Astrocyte of the cerebellum (primary cell): ENCODE results near the gene CLEC4F.

ENCODE experiments used
- DNase-seq: peaks from one replicate; pipeline ENCODE4 v3.0.0-alpha.2; 2011; ENCODE audit warnings: low read depth
- H3K4me3 ChIP-seq: 2 replicates; pipeline ENCODE4 v1.5.1; 2011; ENCODE audit warnings: mild to moderate bottlenecking, low read depth, low read length, moderate library complexity
- in situ Hi-C: cut with HindIII; loops from 2 replicates; pipeline ENCODE4 v1.10.0; 2017; ENCODE audit warnings: low sequenced_read_pairs
- TF ChIP-seq, protein P1 (sequence below): IDR thresholded peaks from 2 replicates; pipeline ENCODE4 v1.5.1; 2012; ENCODE audit warnings: low read length, low read depth, moderate library complexity, mild to moderate bottlenecking; ENCODE audit errors: missing control alignments

The CLEC4F gene, protein sequence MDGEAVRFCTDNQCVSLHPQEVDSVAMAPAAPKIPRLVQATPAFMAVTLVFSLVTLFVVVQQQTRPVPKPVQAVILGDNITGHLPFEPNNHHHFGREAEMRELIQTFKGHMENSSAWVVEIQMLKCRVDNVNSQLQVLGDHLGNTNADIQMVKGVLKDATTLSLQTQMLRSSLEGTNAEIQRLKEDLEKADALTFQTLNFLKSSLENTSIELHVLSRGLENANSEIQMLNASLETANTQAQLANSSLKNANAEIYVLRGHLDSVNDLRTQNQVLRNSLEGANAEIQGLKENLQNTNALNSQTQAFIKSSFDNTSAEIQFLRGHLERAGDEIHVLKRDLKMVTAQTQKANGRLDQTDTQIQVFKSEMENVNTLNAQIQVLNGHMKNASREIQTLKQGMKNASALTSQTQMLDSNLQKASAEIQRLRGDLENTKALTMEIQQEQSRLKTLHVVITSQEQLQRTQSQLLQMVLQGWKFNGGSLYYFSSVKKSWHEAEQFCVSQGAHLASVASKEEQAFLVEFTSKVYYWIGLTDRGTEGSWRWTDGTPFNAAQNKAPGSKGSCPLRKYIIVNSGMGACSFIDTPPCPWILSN

DNA sequence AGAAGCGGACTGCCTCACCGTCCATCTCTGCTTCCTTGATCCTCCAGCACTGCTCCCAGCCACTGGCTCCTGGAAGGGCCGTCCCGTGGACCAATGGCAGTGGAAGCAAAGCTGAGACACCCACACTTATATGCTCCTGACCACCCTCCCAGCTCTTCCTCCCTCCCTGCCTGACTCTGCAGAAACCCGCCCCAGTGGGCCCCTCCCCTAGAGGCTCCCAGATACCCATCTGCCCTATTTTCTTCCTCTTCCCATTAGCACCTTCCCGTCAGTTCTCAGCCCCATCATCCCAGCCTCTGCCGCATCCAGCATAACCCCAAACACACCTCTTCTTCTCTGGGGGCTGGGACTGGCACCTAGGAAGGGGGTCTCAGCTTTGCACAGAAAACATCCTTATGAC, at the start of gene CLEC4F:
CLEC4F (minus strand) TSS at position 101 of the 400 bp plus-strand sequence; CDS start at position 25, 76 bp downstream.
- no peak for DNase-seq
- H3K4me3 ChIP-seq = no peak within 1 kb of the TSS
- TF ChIP-seq, protein P1, sequence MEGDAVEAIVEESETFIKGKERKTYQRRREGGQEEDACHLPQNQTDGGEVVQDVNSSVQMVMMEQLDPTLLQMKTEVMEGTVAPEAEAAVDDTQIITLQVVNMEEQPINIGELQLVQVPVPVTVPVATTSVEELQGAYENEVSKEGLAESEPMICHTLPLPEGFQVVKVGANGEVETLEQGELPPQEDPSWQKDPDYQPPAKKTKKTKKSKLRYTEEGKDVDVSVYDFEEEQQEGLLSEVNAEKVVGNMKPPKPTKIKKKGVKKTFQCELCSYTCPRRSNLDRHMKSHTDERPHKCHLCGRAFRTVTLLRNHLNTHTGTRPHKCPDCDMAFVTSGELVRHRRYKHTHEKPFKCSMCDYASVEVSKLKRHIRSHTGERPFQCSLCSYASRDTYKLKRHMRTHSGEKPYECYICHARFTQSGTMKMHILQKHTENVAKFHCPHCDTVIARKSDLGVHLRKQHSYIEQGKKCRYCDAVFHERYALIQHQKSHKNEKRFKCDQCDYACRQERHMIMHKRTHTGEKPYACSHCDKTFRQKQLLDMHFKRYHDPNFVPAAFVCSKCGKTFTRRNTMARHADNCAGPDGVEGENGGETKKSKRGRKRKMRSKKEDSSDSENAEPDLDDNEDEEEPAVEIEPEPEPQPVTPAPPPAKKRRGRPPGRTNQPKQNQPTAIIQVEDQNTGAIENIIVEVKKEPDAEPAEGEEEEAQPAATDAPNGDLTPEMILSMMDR = no peak
- in situ Hi-C loops = no loop called here

DNA sequence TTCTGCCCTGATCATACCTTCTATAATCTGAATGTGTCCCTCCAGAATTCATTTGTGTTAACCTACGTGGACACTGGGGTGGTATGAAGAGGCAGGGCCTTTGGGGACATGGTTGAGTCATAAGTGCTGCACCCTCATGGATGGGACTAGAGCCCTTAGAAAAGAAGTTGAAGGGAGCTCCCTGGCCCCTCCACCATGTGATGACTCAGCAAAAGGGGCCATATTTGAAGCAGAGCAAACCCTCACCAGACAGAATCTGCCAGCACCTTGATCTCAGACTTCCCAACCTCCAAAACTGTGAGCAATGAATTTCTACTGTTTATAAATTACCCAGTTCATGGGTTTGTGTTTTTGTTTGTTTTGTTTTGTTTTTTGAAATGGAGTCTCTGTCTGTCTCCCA, 48.6 kb upstream of the CLEC4F start:
- H3K4me3 ChIP-seq = no peak overlapping the region
- no peak for DNase-seq
- TF ChIP-seq, protein P1 = no peak
- in situ Hi-C loops = no loop called here

DNA sequence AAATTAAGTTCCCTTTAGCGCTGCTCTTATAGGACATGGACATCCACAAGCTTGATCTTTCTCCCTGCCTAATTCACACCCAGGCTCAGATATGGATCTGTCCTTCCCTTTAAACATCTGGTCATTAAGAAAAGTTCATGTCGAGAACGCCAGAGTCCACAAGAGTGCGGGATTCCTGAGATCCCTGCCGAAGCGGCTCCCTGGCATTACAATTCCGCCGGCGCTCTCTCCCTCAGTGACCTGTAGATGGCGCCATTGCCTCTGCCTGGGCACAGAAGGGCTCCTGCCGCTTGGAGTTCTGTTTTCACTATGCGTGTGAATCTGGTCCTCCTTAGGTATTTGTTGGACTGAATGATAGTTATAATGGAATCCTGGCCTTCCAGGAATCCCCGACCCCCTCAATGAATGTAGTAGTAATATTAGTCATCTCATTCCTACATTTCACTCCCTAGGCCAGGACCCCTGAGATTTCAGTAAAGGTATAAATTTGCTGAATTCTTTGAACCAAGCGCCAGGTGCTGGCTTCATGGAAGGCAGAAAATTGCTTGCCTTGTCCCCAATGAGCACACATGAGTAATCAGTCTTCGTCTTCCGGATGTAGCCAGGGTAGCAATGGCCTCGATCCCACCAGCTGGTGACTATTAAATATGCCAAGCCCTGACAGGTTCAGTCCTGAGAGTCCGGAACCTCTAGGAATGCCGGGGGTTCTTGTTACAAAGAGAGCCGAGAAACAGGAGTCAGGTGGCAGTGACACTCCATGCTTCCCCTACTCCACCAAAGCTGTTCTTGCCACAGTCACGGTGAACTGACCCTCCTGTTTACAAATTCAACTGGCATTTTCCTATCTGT, 41.6 kb upstream of the CLEC4F start:
- in situ Hi-C loops = loop anchor here (5.0 kb wide), 1 partner anchor 35 kb away; no protein-coding TSS in a partner anchor

DNA sequence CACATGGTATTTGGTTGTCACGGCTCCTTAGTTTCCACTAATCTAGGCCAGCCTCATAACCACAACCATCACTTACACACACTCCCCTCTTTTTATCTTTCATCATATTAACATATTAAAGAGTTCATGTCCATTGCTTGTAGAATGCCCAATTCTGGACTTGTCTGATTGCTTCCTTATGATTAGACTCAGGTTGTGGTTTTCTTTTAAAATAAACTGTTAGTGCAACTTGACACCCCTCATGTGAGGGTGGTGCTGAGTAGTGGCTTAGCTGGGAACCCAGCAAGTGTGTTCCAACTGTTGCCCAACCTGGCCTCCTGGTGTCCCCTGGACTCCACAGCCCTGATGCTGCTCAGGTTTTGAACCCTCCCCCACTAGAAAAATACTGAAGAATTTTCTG, 35.3 kb upstream of the CLEC4F start:
- DNase-seq = peak; percentile 27
- TF ChIP-seq, protein P1 = no peak
- no peak overlapping the region for H3K4me3 ChIP-seq
- in situ Hi-C loops = no loop called here

More for the DNA sequence above, 41.6 kb upstream of the CLEC4F start:
- H3K4me3 ChIP-seq = no peak overlapping the region
- TF ChIP-seq, protein P1 = peak; percentile 100
- peak; percentile 56 for DNase-seq

DNA sequence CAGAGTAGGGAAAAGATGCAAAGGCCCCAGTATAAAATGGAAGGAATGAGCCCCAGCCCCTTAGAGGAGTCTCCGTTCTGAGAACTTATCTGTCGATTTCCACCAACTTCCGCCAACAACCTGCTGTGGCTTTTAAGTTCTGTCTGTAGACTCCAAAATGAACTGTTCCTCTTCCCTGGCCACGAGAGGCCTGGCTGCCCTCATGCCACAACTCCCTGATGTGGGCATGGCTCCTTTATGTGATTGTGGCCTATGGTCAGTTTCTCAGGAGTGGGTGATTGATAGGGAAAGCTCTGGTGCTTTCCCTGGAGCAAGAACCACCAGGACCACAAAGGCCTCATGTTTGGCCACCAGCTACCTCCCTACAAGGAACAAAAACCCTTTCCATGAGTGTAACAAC, 34.0 kb upstream of the CLEC4F start:
- in situ Hi-C loops = no loop called here
- no peak overlapping the region for H3K4me3 ChIP-seq
- TF ChIP-seq, protein P1 = no peak
- DNase-seq = no peak

DNA sequence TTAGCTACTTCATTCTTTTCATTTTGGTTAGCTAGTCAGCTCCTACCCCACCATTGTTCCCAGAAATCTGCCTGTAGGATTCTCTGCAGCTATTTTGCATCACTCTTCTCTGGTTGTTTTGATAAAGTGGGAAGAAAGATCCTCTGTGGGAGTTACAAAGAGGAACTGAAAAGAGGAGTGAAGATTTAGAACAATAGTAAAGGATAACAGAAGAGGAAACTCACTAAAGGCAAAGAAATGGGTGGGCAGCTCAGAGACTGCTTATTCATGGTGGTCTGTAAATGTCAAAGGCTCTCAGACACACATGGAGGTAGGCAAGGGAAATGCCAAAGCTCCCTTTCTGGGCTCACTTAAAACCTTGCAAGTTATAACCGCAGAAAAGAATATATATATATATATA, 32.4 kb upstream of the CLEC4F start:
- TF ChIP-seq, protein P1 = no peak
- in situ Hi-C loops = no loop called here
- DNase-seq = no peak
- no peak overlapping the region for H3K4me3 ChIP-seq
